GM19455 (cell line): ENCODE data around the gene TMPRSS6.
"Not testable (repeated sequence)": the region's sequence is repeated elsewhere in the genome, so short reads cannot be mapped to it uniquely, and the experiment has no call there.

ENCODE experiments used
- ATAC-seq: cut with Tn5 transposase; IDR thresholded peaks from one replicate; pipeline ENCODE4 v1.9.1; 2021; ENCODE audit not compliant: unreplicated experiment

TMPRSS6 gene

DNA sequence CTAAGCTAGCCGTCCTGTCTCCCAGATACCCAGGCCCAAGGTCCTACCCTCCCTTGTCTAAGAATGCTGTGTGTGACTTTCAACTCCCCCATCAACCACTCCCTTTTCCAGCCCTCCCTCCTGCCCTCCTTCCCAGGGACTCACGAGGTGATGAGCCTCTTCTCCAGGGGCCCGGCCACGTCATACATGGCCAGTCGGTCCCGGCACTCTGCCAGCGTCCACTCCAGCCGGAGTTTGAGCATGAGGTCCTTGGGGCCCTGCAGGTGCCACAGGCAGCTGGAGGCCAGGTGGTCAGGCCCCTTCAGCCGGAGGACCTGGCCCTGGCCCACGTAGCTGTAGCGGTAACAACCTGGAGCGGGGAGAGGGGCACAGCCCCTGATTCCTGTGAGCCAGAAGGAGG, 20.1 kb downstream of the TMPRSS6 start:
- no peak for ATAC-seq

- ATAC-seq, result no peak
Measured at GRCh38 chr22:37088750-37089408, 20.6 kb downstream of the TMPRSS6 start.

- ATAC-seq, result no peak
Measured at GRCh38 chr22:37088108-37088605, 21.4 kb downstream of the TMPRSS6 start.

DNA sequence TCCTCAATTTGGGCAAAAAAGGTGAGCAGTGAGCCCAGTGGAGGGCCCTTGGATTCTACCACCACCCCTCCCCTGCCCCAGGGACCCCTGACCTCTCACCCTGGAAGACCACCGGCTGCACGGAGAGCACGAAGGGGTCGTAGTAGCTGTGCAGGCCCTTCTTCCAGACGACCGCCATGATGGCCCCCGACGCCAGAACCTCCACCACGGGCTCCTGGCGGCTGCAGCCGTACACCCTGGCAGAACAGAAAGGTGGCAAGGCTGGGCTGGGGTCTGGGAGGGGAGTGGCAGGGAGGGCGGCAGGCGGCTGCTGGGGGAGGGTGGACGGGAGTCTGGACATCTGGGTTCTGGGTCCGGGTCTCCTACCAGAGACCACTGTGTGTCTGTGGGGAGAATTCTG, 23.3 kb downstream of the TMPRSS6 start:
- ATAC-seq, result no peak

DNA sequence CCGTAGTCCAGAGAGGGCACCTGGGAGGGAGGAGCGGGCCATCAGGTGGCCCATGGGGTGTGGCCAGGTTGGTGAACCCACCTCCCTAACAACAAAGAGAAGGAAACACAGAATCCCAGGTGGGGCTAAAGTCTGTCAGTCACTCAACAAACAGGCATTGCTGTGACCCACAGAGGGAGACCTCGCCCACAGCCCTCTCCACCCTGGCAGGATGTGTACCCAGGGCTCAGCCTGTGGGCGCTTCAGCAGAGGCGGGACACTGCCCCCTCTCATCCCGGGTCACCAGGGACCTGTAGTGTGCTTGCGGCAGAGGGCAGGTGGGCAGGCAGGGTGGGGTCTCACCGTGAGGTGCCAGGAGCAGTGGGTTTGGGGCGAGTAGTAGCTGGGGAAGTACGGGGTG, 25.1 kb downstream of the TMPRSS6 start:
- no peak for ATAC-seq

DNA sequence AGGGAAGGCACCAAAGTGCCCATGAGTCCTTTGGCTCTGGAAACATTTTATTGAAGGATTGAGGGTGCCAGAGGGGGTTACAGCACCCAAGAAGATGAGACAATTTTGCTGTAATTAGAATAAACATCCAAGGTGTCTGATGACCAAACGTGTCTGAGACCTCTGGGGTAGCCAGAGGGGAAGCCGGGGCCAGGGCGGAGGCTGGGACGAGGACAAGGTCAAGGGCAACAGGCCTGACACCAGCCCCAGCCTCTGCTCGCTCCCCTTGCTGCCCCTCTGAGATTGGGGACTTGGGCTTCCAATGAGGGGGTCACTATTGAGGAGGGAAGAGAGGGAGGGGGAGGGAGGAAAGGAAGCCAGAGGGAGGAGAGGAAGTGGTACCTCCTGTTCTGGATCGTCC, 25.6 kb downstream of the TMPRSS6 start:
- no peak for ATAC-seq

DNA sequence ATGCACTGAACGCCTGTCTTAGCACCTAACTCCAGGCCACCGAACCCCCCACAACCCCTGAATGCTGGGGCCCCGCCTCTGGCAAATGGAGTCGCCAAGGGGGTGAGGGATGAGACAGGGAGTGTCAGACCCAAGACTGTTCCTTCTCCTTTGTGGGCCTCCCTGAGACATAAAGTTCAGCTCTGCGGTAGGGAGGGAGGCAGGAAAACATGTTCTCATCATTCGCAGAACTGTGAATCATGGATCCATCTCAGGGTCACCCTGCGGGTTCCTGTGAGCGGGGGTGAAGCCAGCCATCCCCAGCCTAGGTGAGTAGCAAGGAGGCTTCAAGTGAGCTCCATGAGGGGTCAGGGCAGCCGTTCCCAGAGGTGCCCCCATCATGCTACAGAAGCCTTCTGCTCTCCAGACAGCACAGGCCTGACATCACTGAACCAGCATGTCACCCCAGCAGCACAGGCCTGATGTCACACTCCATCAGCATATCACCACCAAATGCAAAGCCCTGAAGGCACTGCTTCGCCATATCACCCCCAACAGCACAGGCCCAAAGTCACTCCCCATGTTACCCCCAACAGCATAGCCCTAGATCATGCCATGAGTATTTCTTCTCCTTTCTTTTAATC, 27.2 kb downstream of the TMPRSS6 start:
- no peak for ATAC-seq

GRCh38 chr22:37080838-37081237, 28.7 kb downstream of the TMPRSS6 start:
- no peak for ATAC-seq

DNA sequence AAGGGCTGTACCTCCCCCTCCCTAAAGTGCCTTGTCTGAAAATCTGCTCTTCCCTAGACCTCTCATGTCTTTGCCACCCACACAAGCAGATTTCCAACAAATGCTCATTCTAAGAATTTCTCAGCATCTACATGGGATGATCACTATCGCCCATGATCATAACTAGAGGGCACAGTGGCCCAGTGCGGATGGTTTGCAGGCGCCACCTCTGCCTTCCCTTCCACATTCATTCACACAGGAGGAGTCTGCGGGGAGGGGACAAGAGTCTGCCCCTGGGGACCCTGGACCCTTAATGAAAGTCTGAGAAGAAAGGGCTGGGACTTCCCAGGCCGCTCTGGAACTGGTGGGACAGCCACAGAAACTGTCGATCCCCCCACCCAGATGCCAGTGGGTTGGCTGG, 29.1 kb downstream of the TMPRSS6 start:
- no peak for ATAC-seq

- ATAC-seq, result no peak
Measured at GRCh38 chr22:37079668-37080171, 29.8 kb downstream of the TMPRSS6 start.

DNA sequence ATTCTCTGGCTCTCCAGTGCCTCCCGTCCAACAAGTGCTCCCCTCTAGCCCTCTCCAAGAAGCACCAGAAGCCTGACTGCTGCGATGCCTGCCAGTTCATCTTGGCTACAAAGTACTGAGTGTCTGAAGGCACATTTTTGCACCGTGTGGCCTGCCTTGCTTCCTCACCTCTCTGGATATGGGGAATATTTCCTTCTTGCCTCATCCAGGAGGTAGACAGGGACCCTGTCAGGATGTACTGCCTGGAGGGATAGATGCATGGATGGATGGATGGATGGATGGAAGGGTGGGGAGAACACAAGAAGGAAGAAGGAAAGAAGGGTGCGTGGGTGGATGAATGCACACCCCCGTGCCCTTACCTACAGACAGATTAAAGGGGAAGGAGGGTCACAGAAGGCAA, 30.4 kb downstream of the TMPRSS6 start:
- no peak for ATAC-seq

- no peak for ATAC-seq
Measured at GRCh38 chr22:37077802-37078448, 31.6 kb downstream of the TMPRSS6 start.

- ATAC-seq, result no peak
Measured at GRCh38 chr22:37075822-37076433, 33.6 kb downstream of the TMPRSS6 start.

GRCh38 chr22:37075046-37075445, 34.5 kb downstream of the TMPRSS6 start:
- ATAC-seq, result no peak

DNA sequence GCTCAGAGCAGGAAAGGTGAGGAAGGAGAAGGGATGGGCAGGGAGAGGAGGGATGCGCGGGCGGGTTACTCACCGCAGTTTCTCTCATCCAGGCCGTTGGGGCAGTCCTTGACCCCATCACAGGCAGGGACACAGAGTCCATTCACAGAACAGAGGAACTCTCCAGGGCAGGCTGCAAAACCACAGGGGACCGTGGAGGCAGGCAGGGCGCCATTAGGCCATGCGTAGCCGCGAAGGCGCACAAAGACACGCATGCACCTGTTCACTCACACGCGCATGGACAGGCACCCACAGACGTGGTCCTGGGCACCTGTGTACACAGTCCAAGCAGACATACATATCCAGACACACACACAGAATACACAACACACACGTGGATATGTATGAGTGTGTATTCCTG, 35.0 kb downstream of the TMPRSS6 start:
- no peak for ATAC-seq

- ATAC-seq, result no peak
Measured at GRCh38 chr22:37072673-37073072, 36.8 kb downstream of the TMPRSS6 start.

- ATAC-seq, result not testable (repeated sequence)
Measured at GRCh38 chr22:37071850-37072592, 37.5 kb downstream of the TMPRSS6 start.

- no peak for ATAC-seq
Measured at GRCh38 chr22:37070744-37071143, 38.8 kb downstream of the TMPRSS6 start.

- no peak for ATAC-seq
Measured at GRCh38 chr22:37070334-37070733, 39.2 kb downstream of the TMPRSS6 start.

DNA sequence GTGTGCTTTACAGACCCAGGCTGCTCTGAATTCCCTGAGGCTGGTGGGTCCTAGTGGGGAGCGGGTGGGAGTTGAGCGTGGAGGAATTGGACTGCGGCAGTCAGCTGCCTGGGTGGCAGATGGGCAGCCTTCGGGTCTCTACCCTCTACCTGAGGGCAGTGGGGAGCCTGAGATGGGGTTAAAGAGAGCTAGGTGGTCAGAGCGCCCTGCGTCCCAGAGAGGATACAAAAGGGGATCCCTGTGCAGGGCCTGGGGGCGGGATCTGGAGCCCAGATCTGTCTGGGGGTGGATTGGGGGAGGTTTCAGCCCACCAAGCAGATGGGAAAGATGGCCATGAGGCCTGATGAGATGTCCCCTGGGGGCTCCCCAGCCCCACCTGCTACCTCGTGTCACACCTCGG, 39.8 kb downstream of the TMPRSS6 start:
- no peak for ATAC-seq

DNA sequence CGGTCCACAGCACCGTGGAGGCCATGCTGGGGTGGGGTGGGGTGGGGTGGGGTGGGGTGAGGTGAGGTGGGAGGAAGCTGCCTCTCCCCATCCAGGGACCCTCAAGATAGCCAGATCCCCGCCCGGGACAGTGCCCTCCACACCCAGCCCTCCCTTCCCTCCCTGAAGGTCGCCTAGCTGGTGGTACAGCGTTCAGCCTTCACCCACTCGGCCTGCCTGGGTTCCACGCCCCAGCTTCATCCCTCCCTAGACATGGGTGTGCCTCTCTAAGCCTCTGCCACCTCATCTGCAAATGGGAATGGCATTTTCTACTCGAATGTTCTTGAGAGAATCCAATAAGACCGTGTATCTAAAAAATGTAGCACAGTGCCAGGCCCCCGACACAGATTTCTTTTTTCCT, 40.2 kb downstream of the TMPRSS6 start:
- ATAC-seq, result no peak
